Muscle of leg (tissue), 16 donors: ENCODE data around the gene DNAJC28. TPM values are rescaled to one million over a fixed set of nuclear protein-coding genes. Genes with fewer than 3 reads are reported as not detected.

ENCODE experiments used
- DNase-seq: peaks from one replicate; pipeline ENCODE4 v3.0.0; 2013
- H3K27ac ChIP-seq: one replicate; pipeline ENCODE4 v1.5.1; 2013; ENCODE audit warnings: mild to moderate bottlenecking, low read length, control low read depth
- H3K27me3 ChIP-seq: one replicate; pipeline ENCODE4 v1.6.1; 2013; ENCODE audit warnings: low read length; ENCODE audit not compliant: control insufficient read depth, insufficient read depth
- H3K36me3 ChIP-seq: one replicate; pipeline ENCODE4 v1.6.1; 2013; ENCODE audit warnings: low read length; ENCODE audit not compliant: control insufficient read depth, insufficient read depth
- H3K4me1 ChIP-seq: one replicate; pipeline ENCODE4 v1.6.1; 2013; ENCODE audit warnings: low read length; ENCODE audit not compliant: control insufficient read depth, insufficient read depth
- H3K4me3 ChIP-seq: one replicate; pipeline ENCODE4 v1.5.1; 2013; ENCODE audit warnings: low read length, control low read depth
- H3K9me3 ChIP-seq: replicated peaks from 2 replicates; pipeline ENCODE4 v1.6.1; 2013; ENCODE audit warnings: low read depth, low read length; ENCODE audit not compliant: control insufficient read depth
- WGBS: methylation state at CpG from one replicate; pipeline ENCODE4 v1.1.5; 2013; ENCODE audit warnings: missing lambda C conversion rate; ENCODE audit not compliant: insufficient coverage; 5-methylcytosine and 5-hydroxymethylcytosine counted together
- long read RNA-seq, 11 donors: transcript quantifications; one replicate each; lab custom pipeline, GENCODE V29; 2026
- polyA plus RNA-seq, 8 donors: library from polyadenylated mRNA; unstranded; fragments of 120-200 nt; gene quantifications; one replicate each; pipeline versions ENCODE4 v1.2.1 to v1.2.3, GENCODE V29; 2013; ENCODE audit warnings: inconsistent platforms in 1 of 8, low replicate concordance in 1 of 8; ENCODE audit not compliant: insufficient read length in 8 of 8, insufficient read depth in 1 of 8
- total RNA-seq: library from RNA; stranded (reverse); fragments of 120-200 nt; gene quantifications from one replicate; pipeline ENCODE4 v1.2.4, GENCODE V29; 2013

The DNAJC28 gene, protein sequence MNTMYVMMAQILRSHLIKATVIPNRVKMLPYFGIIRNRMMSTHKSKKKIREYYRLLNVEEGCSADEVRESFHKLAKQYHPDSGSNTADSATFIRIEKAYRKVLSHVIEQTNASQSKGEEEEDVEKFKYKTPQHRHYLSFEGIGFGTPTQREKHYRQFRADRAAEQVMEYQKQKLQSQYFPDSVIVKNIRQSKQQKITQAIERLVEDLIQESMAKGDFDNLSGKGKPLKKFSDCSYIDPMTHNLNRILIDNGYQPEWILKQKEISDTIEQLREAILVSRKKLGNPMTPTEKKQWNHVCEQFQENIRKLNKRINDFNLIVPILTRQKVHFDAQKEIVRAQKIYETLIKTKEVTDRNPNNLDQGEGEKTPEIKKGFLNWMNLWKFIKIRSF
- 2.8 TPM for total RNA-seq
- polyA plus RNA-seq = 1 to 10 TPM; 1.7 to 3.3 (median 2.3) TPM
- long read RNA-seq, donor 1 = 0 reads
- long read RNA-seq, donor 2 = 0 reads
- long read RNA-seq, donor 3, partial matches to known transcripts = 0 of 1 reads
- long read RNA-seq, donor 3, other reads (novel, unspliced or antisense) = 0 of 1 reads
- long read RNA-seq, donor 4, partial matches to known transcripts = 0 of 1 reads
- long read RNA-seq, donor 4, other reads (novel, unspliced or antisense) = 0 of 1 reads
- long read RNA-seq, donor 5, partial matches to known transcripts = 0 of 3 reads
- long read RNA-seq, donor 5, other reads (novel, unspliced or antisense) = 0 of 3 reads
- long read RNA-seq, donor 6, partial matches to known transcripts = 0 of 3 reads
- long read RNA-seq, donor 6, other reads (novel, unspliced or antisense) = 0 of 3 reads
- long read RNA-seq, donor 7 = 0 reads
- long read RNA-seq, donor 8 = 0 reads
- long read RNA-seq, donor 9 = 0 reads
- long read RNA-seq, donor 10, partial matches to known transcripts = 0 of 3 reads
- long read RNA-seq, donor 10, other reads (novel, unspliced or antisense) = 0 of 3 reads
- long read RNA-seq, donor 11 = 0 reads

DNA sequence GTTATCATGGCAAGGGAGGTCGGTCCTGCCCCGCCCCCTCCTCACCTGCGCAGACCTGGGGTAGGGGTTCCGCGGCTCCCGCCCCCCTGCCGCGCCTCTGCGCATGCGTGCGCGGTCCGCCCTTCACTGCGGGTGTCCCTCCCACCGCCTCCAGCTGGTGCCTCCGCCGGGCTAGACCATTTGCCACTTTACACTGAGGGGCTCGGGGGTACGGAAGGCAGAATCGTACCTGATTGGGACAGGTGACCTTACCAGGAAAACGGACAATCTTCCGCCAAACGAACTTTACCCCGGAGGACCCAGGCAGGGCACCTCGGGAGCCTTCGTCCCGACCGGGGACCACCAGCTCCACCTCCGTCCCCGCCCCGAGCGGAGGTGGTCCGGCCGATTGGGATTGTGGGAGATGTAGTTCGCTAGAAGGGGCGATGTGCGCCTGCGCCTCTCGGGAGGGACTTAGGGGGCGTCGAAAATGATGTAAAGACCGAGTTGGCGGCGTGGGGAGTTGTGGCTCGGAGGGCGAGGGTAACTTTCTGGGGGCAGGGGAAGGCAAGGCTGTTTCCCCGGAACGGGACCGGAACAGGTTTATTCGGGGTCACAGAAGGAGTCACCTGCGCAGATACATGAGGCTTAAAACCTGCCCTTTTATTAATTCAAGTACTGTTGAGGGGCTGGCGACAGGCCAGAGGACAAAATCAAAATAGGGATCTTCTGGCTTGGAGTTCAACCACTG is at the start of gene DNAJC28:
Gene DNAJC28 (minus strand): TSS at position 344 of the 730 bp plus-strand sequence. CDS start 2,323 bp downstream, outside the sequence.
- DNase-seq = peak; percentile 97
- Histone ChIP-seq H3K4me1 (peaks cover 6% of the 10 kb centered on the region), H3K27me3 (peaks cover 4% of the 10 kb centered on the region), H3K4me3 (peak within 1 kb of the TSS; percentile 84), H3K9me3 (no peaks in the 10 kb centered on the region), H3K36me3 (no peaks in the 10 kb centered on the region), H3K27ac (peak within 1 kb of the TSS; percentile 89)
- WGBS = under 1% methylated on average over 49 of the region's 52 CpGs

DNA sequence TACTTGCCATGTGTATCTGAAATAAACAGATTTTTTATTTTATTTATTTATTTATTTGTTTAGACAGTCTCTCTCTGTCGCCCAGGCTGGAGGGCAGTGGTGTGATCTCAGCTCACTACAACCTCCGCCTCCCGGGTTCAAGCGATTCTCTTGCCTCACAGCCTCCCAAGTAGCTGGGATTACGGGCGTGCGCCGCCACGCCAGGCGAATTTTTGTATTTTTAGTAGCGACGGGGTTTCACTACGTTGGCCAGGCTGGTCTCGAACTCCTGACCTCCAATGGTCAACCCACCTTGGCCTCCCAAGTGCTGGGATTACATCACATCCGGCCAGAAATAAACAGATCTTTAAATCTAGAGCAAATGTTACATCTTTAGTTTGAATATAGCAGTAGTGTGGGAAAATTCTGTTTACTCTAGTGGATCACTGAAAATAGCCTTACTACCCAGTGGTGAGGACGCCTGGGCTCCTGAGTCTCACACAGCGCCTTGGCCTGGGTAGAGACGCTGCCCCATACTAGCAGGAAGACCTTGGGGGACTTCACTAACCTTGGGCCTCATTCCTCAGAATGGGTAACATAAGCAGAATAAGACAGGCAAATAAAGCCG is 49.7 kb upstream of the DNAJC28 start:
- DNase-seq = peak; percentile 24
- whole genome bisulfite sequencing = 64% methylated on average over 14 of the region's 19 CpGs
- Histone ChIP-seq H3K9me3 (no peaks in the 10 kb centered on the region), H3K36me3 (peaks cover 20% of the 10 kb centered on the region), H3K4me3 (peak overlapping the region; percentile 83), H3K27ac (peak overlapping the region; percentile 100), H3K4me1 (peaks cover 6% of the 10 kb centered on the region), H3K27me3 (no peaks in the 10 kb centered on the region)

DNA sequence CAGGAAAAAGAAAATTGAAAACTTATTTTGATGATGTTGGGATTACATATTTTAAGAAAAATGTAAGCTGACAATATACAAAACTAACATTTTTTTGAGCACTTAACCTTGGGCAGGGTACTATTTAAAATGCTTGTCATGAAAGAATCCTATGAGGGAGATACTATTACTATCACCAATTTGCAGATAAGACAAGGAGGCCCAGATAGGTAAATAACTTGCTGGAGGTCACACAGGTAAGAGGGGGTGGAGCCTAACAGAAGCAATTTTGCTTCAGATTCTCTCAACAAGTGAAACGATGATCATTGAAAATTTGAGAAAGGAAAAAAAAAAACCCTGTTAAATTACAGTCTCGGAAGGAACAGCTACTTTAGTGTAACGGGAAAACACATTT is 49.2 kb upstream of the DNAJC28 start:
- no CpG with 5 or more reads among the region's 3 CpGs for WGBS
- no peaks in the 10 kb centered on the region for H3K9me3 ChIP-seq
- no peak overlapping the region for H3K27ac ChIP-seq
- no peak for DNase-seq
- H3K4me1 ChIP-seq = peaks cover 6% of the 10 kb centered on the region
- peaks cover 22% of the 10 kb centered on the region for H3K36me3 ChIP-seq
- no peaks in the 10 kb centered on the region for H3K27me3 ChIP-seq
- H3K4me3 ChIP-seq = no peak overlapping the region

DNA sequence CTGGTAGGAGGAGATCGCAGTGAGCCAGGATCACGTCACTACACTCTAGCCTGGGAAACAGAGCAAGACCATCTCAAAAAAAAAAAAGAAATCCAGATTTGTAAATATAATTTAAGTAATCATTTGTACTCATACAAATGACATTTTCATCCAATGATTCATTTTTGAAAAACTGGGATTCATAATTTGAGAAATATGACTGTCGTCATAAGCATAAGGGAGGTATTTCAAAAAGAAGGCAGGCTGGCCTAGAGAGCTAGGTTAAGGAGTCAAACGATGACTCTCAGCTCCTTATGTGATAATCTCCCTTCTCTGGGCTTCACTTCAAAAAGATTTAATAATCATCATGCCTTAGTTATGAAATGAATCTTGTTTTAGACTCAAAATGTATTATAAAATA is 48.1 kb upstream of the DNAJC28 start:
- WGBS = no CpG with 5 or more reads among the region's 4 CpGs
- Histone ChIP-seq H3K9me3 (no peaks in the 10 kb centered on the region), H3K27me3 (no peaks in the 10 kb centered on the region), H3K27ac (no peak overlapping the region), H3K4me3 (no peak overlapping the region), H3K36me3 (peaks cover 29% of the 10 kb centered on the region), H3K4me1 (peaks cover 6% of the 10 kb centered on the region)
- no peak for DNase-seq

DNA sequence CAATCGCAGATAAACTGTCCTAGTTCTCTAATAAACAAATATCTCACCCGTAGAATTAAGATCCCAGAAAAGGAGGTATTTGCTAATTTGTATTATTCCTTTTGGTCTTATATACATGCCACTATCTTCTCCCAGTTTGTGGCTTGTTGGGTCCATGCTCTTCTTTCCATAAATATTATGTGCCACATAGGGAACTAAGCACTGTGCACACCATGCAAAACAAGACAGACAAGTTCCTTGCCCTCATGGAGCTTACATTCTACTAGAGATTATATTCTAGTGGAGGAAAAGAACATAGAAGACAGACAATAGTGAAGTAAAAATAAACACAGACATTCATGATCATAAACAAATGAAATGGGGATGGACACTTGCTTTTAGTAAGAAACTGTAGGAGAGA is 45.7 kb upstream of the DNAJC28 start:
- Histone ChIP-seq H3K4me3 (no peak overlapping the region), H3K9me3 (no peaks in the 10 kb centered on the region), H3K27me3 (no peaks in the 10 kb centered on the region), H3K36me3 (peaks cover 50% of the 10 kb centered on the region), H3K4me1 (peaks cover 6% of the 10 kb centered on the region), H3K27ac (no peak overlapping the region)
- WGBS = no CpG with 5 or more reads among the region's 2 CpGs
- DNase-seq = no peak

DNA sequence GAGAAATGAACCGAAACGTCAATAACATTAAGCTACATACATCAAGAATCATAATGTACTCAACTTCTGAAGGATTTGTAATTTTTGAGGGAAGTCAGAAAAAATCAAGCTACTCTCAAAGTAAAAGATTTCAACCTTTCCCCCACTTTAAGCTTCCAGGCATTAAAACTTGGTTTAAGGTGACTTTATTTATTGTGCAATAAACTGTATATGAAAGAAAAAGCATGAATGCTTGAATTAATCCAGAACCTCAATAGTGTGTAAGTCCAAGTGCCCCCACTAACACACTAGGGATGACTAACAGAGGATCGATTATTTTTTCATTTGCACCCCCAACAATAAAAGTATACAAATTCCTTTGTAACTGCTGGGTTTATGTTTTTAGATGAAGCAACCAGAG is 39.5 kb upstream of the DNAJC28 start:
- WGBS = no CpG with 5 or more reads among the region's 3 CpGs
- Histone ChIP-seq H3K4me3 (no peak overlapping the region), H3K27me3 (no peaks in the 10 kb centered on the region), H3K9me3 (no peaks in the 10 kb centered on the region), H3K4me1 (no peaks in the 10 kb centered on the region), H3K27ac (no peak overlapping the region), H3K36me3 (peaks cover 50% of the 10 kb centered on the region)
- no peak for DNase-seq

DNA sequence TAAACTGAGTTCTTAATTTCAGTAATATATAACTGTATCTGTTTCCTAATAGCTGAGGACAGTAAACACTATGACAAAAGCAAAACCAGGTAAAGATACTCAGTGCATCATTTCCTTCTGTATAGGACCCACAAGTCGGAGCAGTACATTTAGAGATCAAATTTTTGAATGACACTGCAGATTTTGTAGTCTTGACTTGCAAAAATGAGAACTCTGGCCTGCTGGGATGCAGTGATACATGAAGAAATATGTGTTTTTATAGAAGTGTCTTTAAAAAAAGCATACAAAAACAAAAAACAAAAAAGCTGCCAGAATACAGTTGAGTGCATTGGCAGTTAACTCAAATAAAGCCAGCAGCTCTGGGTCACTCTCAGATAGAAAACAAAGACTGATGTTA is 31.4 kb upstream of the DNAJC28 start:
- H3K27ac ChIP-seq = no peak overlapping the region
- H3K36me3 ChIP-seq = peaks cover 39% of the 10 kb centered on the region
- no peaks in the 10 kb centered on the region for H3K9me3 ChIP-seq
- no peak for DNase-seq
- H3K4me1 ChIP-seq = no peaks in the 10 kb centered on the region
- H3K4me3 ChIP-seq = no peak overlapping the region
- WGBS = no CpG with 5 or more reads among the region's 1 CpG
- no peaks in the 10 kb centered on the region for H3K27me3 ChIP-seq

DNA sequence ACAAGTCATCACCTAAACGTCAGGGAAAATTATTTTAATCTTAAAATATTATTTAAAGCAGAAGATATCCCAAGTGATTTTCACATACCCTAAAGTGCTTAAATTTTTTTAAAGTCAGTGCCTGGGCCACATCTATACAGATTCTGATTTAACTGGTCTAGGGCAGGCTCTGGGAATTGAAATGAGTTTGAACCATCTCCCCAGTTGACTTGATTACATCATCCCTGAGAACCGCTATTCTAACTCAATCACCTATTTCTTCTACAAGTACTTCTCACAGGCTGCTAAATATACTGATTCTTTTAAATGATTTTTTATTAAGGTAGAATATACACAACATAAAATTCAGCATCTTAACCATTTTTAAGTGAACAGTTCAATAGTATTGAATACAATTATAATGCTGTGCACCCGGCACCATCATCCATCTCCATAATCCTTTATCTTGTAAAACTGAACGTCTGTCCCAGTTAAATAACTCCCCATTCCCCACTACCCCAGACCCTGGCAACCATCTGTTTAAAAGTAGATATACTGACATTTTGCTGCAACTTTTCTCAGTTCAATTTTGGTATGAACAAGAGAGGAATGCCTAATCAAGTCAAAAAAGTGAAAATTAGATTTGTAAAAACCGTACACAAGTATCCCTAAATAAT is 30.9 kb upstream of the DNAJC28 start:
- H3K27me3 ChIP-seq = no peaks in the 10 kb centered on the region
- no peak overlapping the region for H3K4me3 ChIP-seq
- DNase-seq = no peak
- no peaks in the 10 kb centered on the region for H3K9me3 ChIP-seq
- no peaks in the 10 kb centered on the region for H3K4me1 ChIP-seq
- WGBS = no CpG with 5 or more reads among the region's 5 CpGs
- no peak overlapping the region for H3K27ac ChIP-seq
- H3K36me3 ChIP-seq = peaks cover 36% of the 10 kb centered on the region

DNA sequence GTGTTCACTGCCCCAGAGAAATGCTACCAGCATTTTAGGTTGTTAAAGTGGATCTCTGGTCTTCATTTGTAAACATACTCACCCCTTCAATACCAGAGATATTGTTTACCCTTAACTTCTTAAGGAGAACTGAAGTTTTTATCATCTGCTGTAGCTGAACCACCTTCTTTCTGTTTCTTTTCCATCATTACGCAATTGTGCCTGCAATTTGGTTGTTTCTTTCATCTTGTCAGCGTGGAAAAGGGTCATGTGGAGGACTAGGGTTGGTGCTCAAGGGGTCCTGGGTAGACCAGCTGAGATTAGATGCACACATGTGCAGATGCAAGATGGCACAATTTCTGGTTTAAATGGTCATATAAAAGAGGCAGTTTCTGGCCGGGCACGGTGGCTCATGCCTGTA is 27.4 kb upstream of the DNAJC28 start:
- Histone ChIP-seq H3K27ac (no peak overlapping the region), H3K36me3 (peaks cover 45% of the 10 kb centered on the region), H3K4me3 (no peak overlapping the region), H3K4me1 (no peaks in the 10 kb centered on the region), H3K27me3 (no peaks in the 10 kb centered on the region), H3K9me3 (no peaks in the 10 kb centered on the region)
- no peak for DNase-seq
- 93% methylated on average over 3 of the region's 4 CpGs for WGBS
